ENCODE measurements around the gene RPP14.
"Not testable (repeated sequence)": the region's sequence is repeated elsewhere in the genome, so short reads cannot be mapped to it uniquely, and the experiment has no call there.

The RPP14 gene

DNA sequence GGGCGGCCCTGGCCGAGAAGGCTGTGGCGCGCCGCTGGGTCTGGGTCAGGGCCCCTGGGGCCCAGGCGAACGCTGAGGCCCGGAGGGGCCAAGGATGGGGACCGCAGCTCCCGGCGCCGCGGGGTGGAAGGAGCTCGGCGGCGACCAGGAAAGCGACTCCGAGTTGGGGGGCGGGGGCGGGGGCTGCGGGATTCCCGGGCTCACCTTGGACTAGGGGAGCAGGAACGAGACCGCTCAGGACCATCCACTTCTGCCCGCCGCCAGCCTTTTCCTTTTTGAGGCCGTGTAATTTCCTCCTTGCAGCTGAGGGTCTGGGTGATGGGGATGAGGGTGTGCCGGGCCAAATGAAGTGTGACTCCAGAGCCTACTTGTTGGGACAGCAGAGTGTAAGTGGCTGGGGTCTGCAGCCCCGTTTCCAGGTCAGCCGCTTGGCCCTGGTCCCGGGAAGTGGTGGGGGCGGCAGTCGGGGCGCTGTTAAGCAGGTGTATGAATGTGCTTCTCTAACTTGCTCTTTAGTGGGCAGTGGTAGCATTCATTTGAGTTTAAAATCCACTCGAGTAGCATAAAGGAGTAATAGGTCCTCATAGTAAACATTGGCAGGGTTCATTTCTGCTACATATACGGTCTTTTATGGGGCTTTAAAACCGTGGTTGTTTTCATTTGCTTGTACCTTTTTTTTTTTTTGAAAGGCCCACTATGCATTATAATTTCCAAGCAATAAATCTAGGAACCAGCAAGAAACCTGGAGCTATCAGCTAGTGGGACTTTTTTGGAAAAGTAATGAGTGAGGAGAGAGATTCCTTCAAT, 27.4 kb downstream of the RPP14 start:
- peak; percentile 69 for DNase-seq

- peak; percentile 52 for DNase-seq
These were observed 27.9 kb downstream of the RPP14 start for GRCh38 chr3:58334013-58334321.

- DNase-seq, result peak; percentile 75
These were observed 28.4 kb downstream of the RPP14 start for GRCh38 chr3:58334506-58334884.

DNA sequence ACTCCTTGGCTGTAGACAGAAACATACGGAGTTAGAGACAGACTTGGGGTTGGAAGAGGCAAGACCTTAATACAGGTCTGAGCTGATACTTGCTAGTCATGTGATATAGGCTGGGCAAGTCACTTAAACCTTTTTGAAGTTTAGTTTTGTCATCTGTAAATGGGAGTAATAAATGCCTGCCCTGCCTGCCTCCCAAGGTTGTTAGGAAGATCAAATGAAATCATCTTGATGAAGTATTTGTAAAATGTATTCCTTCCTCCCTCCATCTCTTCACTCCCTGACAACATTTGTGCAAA, 29.6 kb downstream of the RPP14 start:
- no peak for DNase-seq

- peak; percentile 18 for DNase-seq
These were observed 30.3 kb downstream of the RPP14 start for GRCh38 chr3:58336135-58336882.

- no peak for DNase-seq
These were observed 31.1 kb downstream of the RPP14 start for GRCh38 chr3:58337190-58337589.

DNA sequence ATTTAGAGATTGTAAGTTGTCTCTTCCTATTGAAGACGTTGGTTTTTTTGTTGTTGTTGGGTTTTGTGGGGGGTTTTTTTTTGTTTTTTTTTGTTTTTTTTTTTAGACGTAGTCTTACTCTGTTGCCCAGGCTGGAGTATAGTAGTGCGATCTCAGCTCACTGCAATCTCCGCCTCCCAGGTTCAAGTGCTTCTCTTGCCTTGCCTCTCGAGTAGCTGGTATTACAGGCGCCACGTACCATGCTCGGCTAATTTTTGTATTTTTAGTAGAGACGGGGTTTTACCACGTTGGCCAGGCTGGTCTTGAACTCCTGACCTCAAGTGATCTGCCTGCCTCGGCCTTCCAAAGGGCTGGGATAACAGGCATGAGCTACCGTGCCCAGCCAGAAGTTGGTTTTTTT, 33.1 kb downstream of the RPP14 start:
- not testable (repeated sequence) for DNase-seq

DNA sequence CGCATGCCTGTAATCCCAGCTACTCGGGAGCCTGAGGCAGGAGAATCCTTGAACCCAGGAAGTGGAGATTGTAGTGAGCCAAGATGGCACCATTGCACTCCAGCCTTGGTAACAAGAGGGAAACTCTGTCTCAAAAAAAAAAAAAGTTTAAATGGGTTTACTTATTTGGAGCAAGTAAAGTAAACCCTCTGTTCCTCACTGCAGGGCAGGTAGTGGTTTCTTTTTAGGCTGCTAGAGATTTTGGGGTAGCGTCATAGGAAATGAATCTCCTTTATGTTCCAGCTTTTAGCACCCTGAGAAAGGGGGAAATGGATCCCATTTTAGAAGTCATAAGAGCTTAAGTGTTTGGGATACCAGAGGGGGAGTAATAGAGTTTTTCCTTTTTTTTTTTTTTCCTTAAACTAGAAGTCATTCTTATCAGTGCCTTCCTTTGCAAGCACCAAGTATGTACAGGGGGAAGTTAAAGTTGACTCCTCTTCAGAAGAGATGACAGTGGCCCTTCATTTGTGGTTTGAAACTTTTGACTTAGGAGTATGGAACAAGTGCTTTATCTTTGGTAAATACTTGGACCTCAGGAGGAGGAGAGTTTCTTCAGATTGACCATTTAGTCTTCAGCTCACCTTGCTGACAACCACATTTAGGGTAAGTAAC, 34.7 kb downstream of the RPP14 start:
- DNase-seq, result peak; percentile 70

DNA sequence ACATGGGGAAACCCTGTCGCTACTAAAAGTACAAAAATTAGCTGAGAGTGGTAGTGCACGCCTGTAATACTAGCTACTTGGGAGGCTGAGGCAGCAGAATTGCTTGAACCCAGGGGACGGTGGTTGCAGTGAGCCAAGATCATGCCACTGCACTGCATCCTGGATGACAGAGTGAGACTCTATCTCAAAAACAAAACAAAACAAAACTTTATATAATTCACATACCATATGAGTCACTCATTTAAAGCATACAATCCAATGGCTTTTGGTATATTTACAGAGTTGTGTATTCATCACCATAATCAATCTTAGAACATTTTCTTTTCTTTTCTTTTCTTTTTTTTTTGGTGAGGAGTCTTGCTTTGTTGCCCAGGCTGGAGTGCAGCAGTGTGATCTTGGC, 35.3 kb downstream of the RPP14 start:
- no peak for DNase-seq

GRCh38 chr3:58342676-58343075, 36.6 kb downstream of the RPP14 start:
- no peak for DNase-seq

DNA sequence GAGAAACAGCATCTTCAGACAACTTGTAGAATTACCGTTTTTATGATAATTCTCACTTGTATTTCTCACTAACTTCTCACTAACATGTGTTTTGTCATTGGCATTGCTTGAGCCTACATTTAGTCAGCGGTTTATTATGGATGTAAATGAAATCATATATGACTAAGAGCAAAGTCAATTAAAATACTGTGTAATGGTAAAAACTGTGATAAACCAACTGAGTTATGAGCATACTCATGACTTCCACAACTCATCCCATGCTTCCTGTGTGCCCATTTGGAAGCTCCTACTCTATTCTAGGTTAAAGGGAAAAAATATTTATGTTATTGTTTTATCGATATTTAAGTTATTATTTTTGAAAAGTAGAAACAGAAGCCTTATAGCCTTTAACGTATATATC, 39.4 kb downstream of the RPP14 start:
- DNase-seq, result no peak

DNA sequence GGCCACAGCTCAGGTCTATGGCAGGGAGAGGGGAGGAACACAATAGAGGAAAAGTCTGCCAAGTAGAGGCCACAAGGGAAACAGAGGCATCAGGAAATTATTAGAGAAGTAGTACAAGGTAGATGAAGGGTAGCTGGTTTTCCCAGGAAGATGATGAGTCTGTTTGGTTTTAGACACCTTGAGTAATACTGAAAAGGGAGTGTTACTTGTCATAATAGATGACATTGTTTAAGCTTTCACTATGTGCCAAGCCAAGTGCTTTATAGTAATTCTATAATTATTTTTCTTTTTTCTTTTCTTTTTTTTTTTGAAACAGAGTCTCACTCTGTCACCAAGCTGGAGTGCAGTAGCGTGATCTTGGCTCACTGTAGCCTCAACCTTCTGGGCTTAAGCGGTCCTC, 40.3 kb downstream of the RPP14 start:
- DNase-seq, result no peak

DNA sequence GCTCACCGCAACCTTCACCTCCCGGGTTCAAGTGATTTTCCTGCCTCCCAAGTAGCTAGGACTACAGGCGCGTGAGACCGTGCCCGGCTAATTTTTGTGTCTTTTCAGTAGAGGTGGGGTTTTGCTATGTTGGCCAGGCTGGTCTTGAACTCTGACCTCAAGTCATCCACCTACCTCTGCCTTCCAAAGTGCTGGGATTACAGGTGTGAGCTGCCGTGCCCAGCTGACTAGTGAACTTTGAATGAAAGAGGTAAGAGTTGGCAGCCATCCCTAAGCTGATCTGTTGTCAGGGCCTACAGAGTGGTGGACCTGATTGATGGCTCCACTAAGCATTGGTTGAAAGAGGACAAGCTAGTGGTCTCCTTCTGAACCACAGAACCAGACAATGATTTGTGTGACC, 41.9 kb downstream of the RPP14 start:
- DNase-seq, result no peak

DNA sequence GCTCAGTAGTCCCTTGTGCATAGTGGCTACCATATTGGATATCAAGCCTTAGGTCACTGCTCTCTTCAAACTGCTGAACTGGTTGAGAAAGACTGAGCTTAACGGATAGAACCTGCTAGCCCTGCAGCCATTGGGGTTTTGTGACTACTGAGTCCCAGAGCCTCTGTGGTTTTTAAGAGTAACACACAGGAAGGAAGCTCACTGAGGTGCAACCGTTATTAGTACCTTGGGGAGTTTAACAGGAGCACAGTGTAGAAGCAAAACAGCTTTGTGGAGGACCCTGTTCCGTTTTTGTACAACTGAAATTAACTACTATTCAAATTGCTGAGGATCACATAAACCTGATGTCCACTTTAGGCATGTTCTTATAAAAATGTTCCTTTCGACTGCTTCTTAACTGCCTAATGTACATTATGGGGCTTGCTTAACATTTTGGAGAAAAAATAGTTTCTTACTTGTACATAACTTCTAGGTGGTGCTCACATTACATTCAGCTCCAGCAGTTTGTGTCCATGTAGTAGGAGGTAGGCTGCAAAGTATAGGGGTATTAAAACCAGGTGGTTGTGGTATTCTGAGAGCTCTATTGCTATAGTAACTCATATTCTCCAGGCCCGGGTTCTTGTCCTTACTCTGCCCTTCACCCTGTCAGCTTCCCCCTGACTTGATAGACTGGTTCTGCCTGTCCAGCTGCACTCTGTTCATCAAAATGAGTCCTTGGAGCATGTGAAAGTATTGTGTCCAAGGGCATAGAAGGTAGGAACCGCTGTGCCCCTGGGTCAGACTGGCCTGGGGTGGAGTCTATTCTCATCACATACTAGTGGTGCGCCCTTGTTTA, 44.0 kb downstream of the RPP14 start:
- DNase-seq, result no peak

DNA sequence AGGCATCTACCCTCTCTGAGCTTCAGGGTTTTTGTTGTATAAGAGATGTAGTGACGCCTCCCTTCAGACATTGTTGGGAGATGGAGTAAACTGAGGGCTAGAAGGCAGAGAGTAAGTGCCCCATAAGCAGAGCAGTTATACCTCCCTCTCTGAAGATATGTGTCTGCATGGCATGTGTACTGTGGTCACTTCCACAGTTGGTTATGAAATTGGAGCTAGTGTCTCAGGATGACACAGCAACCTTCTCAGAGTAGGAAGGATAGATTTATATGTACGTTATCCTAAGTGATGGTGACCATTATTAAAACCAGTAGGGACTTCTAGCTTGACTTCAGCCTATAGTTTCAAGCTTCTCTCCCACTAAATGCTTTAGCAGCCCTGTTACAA, 44.6 kb downstream of the RPP14 start:
- peak; percentile 71 for DNase-seq

DNA sequence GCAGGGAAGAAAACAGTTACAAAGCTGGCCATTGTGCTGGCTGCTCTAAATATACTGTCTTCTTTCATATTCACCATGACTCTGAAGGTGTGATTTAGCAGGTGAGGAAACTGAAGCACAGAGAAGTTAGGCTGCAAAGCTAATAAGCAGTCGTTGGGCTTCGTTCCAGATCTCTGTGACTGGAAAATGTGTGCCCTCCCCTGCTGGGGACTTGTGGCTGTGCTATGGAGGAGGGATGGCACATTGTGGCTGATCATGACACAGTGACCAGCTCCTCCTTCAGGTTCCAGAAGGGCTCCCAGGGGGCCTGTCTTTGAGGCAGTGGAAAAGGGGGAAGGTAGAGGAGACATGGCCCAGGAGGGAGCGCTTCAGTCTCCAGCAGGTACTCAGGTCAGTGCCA, 45.9 kb downstream of the RPP14 start:
- DNase-seq, result peak; percentile 15

DNA sequence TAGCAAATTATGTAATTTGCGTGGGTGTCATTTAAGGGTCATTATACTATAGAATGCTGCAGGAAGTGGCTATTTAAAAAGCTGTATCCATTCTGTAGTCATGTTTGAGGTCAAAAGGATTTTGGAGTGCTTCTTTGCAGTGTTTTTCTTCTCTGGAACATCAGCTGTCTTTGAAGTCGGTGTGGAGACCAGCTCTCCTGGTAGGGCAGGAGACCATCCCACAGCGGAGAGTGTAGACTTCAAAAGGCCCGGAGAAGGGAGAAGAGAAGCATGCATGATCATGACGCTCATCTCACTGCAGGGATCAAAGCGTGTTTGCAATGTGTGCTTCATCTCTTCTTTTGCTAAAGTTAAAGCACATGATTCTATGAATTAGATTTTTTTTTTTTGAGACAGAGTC, 46.6 kb downstream of the RPP14 start:
- no peak for DNase-seq

- peak; percentile 67 for DNase-seq
These were observed 47.9 kb downstream of the RPP14 start for GRCh38 chr3:58353722-58354553.

DNA sequence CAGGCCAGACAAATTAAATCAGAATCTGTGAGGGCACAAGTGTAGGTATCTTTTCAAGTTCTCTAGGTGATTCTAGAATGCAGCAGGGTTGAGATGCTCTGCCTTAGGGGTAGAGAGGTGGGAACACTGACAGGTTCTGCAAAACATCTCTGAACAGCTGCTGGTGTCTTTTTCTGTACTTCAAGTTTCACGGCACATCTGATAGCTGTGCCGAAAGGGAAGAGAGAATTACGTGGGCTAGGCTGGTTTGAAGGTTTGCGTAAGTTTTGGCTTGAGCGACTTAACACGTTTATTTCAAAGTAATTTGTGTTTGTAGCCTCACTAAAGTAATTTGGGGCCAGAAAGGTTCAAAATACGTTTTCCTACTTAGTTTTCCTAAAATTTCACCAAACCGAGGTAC, 49.1 kb downstream of the RPP14 start:
- no peak for DNase-seq

- no peak for DNase-seq
These were observed 50.0 kb downstream of the RPP14 start for GRCh38 chr3:58356054-58356453.

GRCh38 chr3:58357402-58357801, 51.4 kb downstream of the RPP14 start:
- no peak for DNase-seq

GRCh38 chr3:58358092-58358491, 52.0 kb downstream of the RPP14 start:
- no peak for DNase-seq

- DNase-seq, result no peak
These were observed 52.8 kb downstream of the RPP14 start for GRCh38 chr3:58358808-58359207.
